ENCODE data around the gene ALG6.
"Not testable (repeated sequence)": the region's sequence is repeated elsewhere in the genome, so short reads cannot be mapped to it uniquely, and the experiment has no call there.

Gene ALG6

GRCh38 chr1:63458750-63459149, 91.3 kb downstream of the ALG6 start:
- in situ Hi-C loops (cut with MboI; ENCODE audit: low sequenced_read_pairs): no loop called here
- Histone ChIP-seq H3K36me3 (replicated peaks) (peaks cover 14% of the 10 kb centered on the region), H3K4me3 (no peak overlapping the region), H3K27me3 (ENCODE audit: low read depth) (no peaks in the 10 kb centered on the region), H3K9me3 (peaks cover 12% of the 10 kb centered on the region), H3K4me1 (no peaks in the 10 kb centered on the region)
- no peak for DNase-seq (ENCODE audit: low spot score in 2 of 2)

GRCh38 chr1:63461661-63462230, 94.3 kb downstream of the ALG6 start:
- H3K9me3 ChIP-seq: peaks cover 12% of the 10 kb centered on the region
- H3K4me3 ChIP-seq: no peak overlapping the region
- peaks cover 14% of the 10 kb centered on the region for H3K36me3 ChIP-seq (replicated peaks)
- DNase-seq (ENCODE audit: low spot score in 2 of 2): no peak
- in situ Hi-C loops (cut with MboI; ENCODE audit: low sequenced_read_pairs): no loop called here
- no peaks in the 10 kb centered on the region for H3K27me3 ChIP-seq (ENCODE audit: low read depth)
- no peaks in the 10 kb centered on the region for H3K4me1 ChIP-seq

GRCh38 chr1:63463248-63463647, 95.8 kb downstream of the ALG6 start:
- peaks cover 12% of the 10 kb centered on the region for H3K9me3 ChIP-seq
- no peak overlapping the region for H3K4me3 ChIP-seq
- no peaks in the 10 kb centered on the region for H3K27me3 ChIP-seq (ENCODE audit: low read depth)
- H3K4me1 ChIP-seq: no peaks in the 10 kb centered on the region
- no peak for DNase-seq (ENCODE audit: low spot score in 2 of 2)
- H3K36me3 ChIP-seq (replicated peaks): peaks cover 14% of the 10 kb centered on the region
- in situ Hi-C loops (cut with MboI; ENCODE audit: low sequenced_read_pairs): no loop called here

GRCh38 chr1:63466181-63466580, 98.8 kb downstream of the ALG6 start:
- peaks cover 14% of the 10 kb centered on the region for H3K36me3 ChIP-seq (replicated peaks)
- no peaks in the 10 kb centered on the region for H3K4me1 ChIP-seq
- DNase-seq (ENCODE audit: low spot score in 2 of 2): no peak
- peaks cover 12% of the 10 kb centered on the region for H3K9me3 ChIP-seq
- no peaks in the 10 kb centered on the region for H3K27me3 ChIP-seq (ENCODE audit: low read depth)
- H3K4me3 ChIP-seq: no peak overlapping the region
- in situ Hi-C loops (cut with MboI; ENCODE audit: low sequenced_read_pairs): no loop called here

- no peaks in the 10 kb centered on the region for H3K27me3 ChIP-seq (ENCODE audit: low read depth)
- H3K9me3 ChIP-seq: peaks cover 9% of the 10 kb centered on the region
- in situ Hi-C loops (cut with MboI; ENCODE audit: low sequenced_read_pairs): no loop called here
- no peaks in the 10 kb centered on the region for H3K4me1 ChIP-seq
- no peak for DNase-seq (ENCODE audit: low spot score in 2 of 2)
- H3K36me3 ChIP-seq (replicated peaks): peaks cover 9% of the 10 kb centered on the region
- H3K4me3 ChIP-seq: no peak overlapping the region
Observed at GRCh38 chr1:63466759-63467158, 99.3 kb downstream of the ALG6 start.

GRCh38 chr1:63468683-63469082, 101.3 kb downstream of the ALG6 start:
- H3K4me3 ChIP-seq; H3K36me3 ChIP-seq (replicated peaks); H3K27me3 ChIP-seq (ENCODE audit: low read depth); H3K4me1 ChIP-seq; in situ Hi-C loops (cut with MboI; ENCODE audit: low sequenced_read_pairs); H3K9me3 ChIP-seq; DNase-seq (ENCODE audit: low spot score in 2 of 2): not testable (repeated sequence)

GRCh38 chr1:63475761-63476160, 108.3 kb downstream of the ALG6 start:
- Histone ChIP-seq H3K27me3 (ENCODE audit: low read depth) (no peaks in the 10 kb centered on the region), H3K9me3 (no peaks in the 10 kb centered on the region; the same call in 1 of the 2 replicates), H3K36me3 (replicated peaks) (peaks cover 3% of the 10 kb centered on the region), H3K4me3 (no peak overlapping the region), H3K4me1 (no peaks in the 10 kb centered on the region)
- in situ Hi-C loops (cut with MboI; ENCODE audit: low sequenced_read_pairs): no loop called here
- DNase-seq (ENCODE audit: low spot score in 2 of 2): no peak

- no peak for DNase-seq (ENCODE audit: low spot score in 2 of 2)
Observed at GRCh38 chr1:63480057-63480456, 112.6 kb downstream of the ALG6 start.

GRCh38 chr1:63486629-63487028, 119.2 kb downstream of the ALG6 start:
- Histone ChIP-seq H3K4me3 (no peak overlapping the region), H3K9me3 (no peaks in the 10 kb centered on the region), H3K36me3 (replicated peaks) (no peaks in the 10 kb centered on the region; the same call in 1 of the 2 replicates), H3K4me1 (no peaks in the 10 kb centered on the region), H3K27me3 (ENCODE audit: low read depth) (no peaks in the 10 kb centered on the region)
- no peak for DNase-seq (ENCODE audit: low spot score in 2 of 2)
- in situ Hi-C loops (cut with MboI; ENCODE audit: low sequenced_read_pairs): no loop called here

More at GRCh38 chr1:63480057-63480456, 112.6 kb downstream of the ALG6 start:
- Histone ChIP-seq H3K27me3 (ENCODE audit: low read depth) (no peaks in the 10 kb centered on the region), H3K4me3 (no peak overlapping the region), H3K9me3 (no peaks in the 10 kb centered on the region), H3K4me1 (no peaks in the 10 kb centered on the region), H3K36me3 (replicated peaks) (peaks cover 3% of the 10 kb centered on the region)
- in situ Hi-C loops (cut with MboI; ENCODE audit: low sequenced_read_pairs): no loop called here

- Histone ChIP-seq H3K36me3 (replicated peaks) (no peaks in the 10 kb centered on the region; the same call in 1 of the 2 replicates), H3K27me3 (ENCODE audit: low read depth) (no peaks in the 10 kb centered on the region), H3K4me3 (no peak overlapping the region), H3K4me1 (no peaks in the 10 kb centered on the region), H3K9me3 (no peaks in the 10 kb centered on the region)
- no peak for DNase-seq (ENCODE audit: low spot score in 2 of 2)
- in situ Hi-C loops (cut with MboI; ENCODE audit: low sequenced_read_pairs): no loop called here
Observed at GRCh38 chr1:63487336-63488065, 120.1 kb downstream of the ALG6 start.

Data from HAP-1 (cell line).